Fibroblast of lung (primary cell): Measurements from ENCODE around the gene PLCD4. TPM values are rescaled to one million over a fixed set of nuclear protein-coding genes. Genes with fewer than 3 reads are reported as not detected.

Experiments
- DNase-seq, 2 donors: peaks; one replicate each; pipeline versions ENCODE4 v3.0.0 to v3.0.0-alpha.2; 2010; ENCODE audit warnings: low read depth in 2 of 2
- H2AFZ ChIP-seq: 2 replicates; pipeline ENCODE4 v1.5.1; 2012; ENCODE audit warnings: low read length, control low read depth, inconsistent platforms
- H3K27ac ChIP-seq: 2 replicates; pipeline ENCODE4 v1.5.1; 2011; ENCODE audit warnings: low read length, control low read depth; ENCODE audit not compliant: insufficient read depth
- H3K27me3 ChIP-seq: 2 replicates; pipeline ENCODE4 v1.5.1; 2011; ENCODE audit warnings: mild to moderate bottlenecking, low read length; ENCODE audit not compliant: control insufficient read depth, insufficient read depth
- H3K36me3 ChIP-seq: 2 replicates; pipeline ENCODE4 v1.5.1; 2011; ENCODE audit warnings: low read length; ENCODE audit not compliant: control insufficient read depth, insufficient read depth
- H3K4me1 ChIP-seq: 2 replicates; pipeline ENCODE4 v1.5.1; 2011; ENCODE audit warnings: low read length; ENCODE audit not compliant: control insufficient read depth, insufficient read depth; ENCODE audit errors: extremely low read depth
- H3K4me2 ChIP-seq: 2 replicates; pipeline ENCODE4 v1.5.1; 2011; ENCODE audit warnings: low read length, control low read depth; ENCODE audit not compliant: insufficient read depth; ENCODE audit errors: extremely low read depth
- H3K4me3 ChIP-seq, 4 experiments: fragments of 200-600 bp in 1 of 4; sonication (generic) in 1 of 4; replicated peaks in 1 of 4; 2 replicates each; pipeline ENCODE4 v1.5.1; 2011 to 2016; ENCODE audit warnings: low read length in 4 of 4, low read depth in 3 of 4, mild to moderate bottlenecking in 3 of 4, control low read depth in 2 of 4, inconsistent platforms in 1 of 4, mixed read lengths in 1 of 4; ENCODE audit not compliant: insufficient read depth in 1 of 4; ENCODE audit errors: control extremely low read depth in 1 of 4
- H3K79me2 ChIP-seq: 2 replicates; pipeline ENCODE4 v1.5.1; 2012; ENCODE audit warnings: mild to moderate bottlenecking, low read length, inconsistent platforms; ENCODE audit not compliant: control insufficient read depth, insufficient read depth
- H3K9ac ChIP-seq: 2 replicates; pipeline ENCODE4 v1.5.1; 2011; ENCODE audit warnings: mild to moderate bottlenecking, low read length, control low read depth; ENCODE audit not compliant: insufficient read depth
- H3K9me3 ChIP-seq: 2 replicates; pipeline ENCODE4 v1.5.1; 2012; ENCODE audit warnings: low read depth, low read length; ENCODE audit not compliant: control insufficient read depth, insufficient read depth
- H4K20me1 ChIP-seq: 2 replicates; pipeline ENCODE4 v1.5.1; 2011; ENCODE audit warnings: low read length; ENCODE audit not compliant: control insufficient read depth, insufficient read depth; ENCODE audit errors: extremely low read depth
- CTCF ChIP-seq, 2 donors: IDR thresholded peaks in 1 of 2; conservative IDR thresholded peaks in 1 of 2; 1 replicate in 1 of 2; 2 replicates in 1 of 2; pipeline ENCODE4 v1.5.1; 2011 to 2012; ENCODE audit warnings: low read length in 2 of 2, control low read depth in 1 of 2, inconsistent platforms in 1 of 2, low read depth in 1 of 2, mild to moderate bottlenecking in 1 of 2
- EZH2 ChIP-seq: IDR thresholded peaks from 2 replicates; pipeline ENCODE4 v1.5.1; 2012; ENCODE audit warnings: low read length, control low read depth, mild to moderate bottlenecking; ENCODE audit errors: missing control alignments
- polyA plus RNA-seq, 2 donors: library from polyadenylated mRNA; depleted of rRNA in 1 of 2; stranded (reverse) in 1 of 2; unstranded in 1 of 2; fragments of >200 nt; gene quantifications; 2 replicates each; pipeline ENCODE4 v1.2.1, GENCODE V29; 2011 to 2012; ENCODE audit warnings: missing spikeins in 1 of 2
- total RNA-seq: library from RNA; depleted of rRNA; stranded (reverse); fragments of >200 nt; gene quantifications from 2 replicates; pipeline ENCODE4 v1.2.1, GENCODE V29; 2014

PLCD4 gene
- total and polyA plus RNA-seq, 2 donors (not counting 1 experiment from before 2014, with no cell fraction given) = 5.8 to 10.7 TPM

DNA sequence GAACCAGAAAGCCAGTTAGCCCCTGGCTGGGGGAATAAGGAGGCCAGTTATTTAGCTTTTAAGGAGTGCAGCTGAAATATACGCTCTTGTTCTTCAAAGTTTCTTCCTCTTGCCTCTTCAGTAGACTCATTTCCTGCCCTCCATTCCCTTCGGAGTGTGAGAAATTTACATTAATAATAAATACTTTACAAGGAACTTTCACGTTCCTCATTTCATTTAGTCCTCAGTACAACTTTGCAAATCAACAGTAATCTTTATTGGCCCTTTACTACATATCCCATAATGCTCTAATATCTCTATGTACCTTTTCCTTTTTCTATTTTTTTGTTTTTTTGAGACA, 15.6 kb downstream of the PLCD4 start:
- H3K27me3 ChIP-seq = no peaks in the 10 kb centered on the region
- no peaks in the 10 kb centered on the region for H3K79me2 ChIP-seq
- H4K20me1 ChIP-seq = no peaks in the 10 kb centered on the region
- H3K4me2 ChIP-seq = no peak overlapping the region
- H3K4me3 ChIP-seq = no peak overlapping the region
- no peak overlapping the region for H2AFZ ChIP-seq
- H3K27ac ChIP-seq = no peak overlapping the region
- H3K36me3 ChIP-seq = no peaks in the 10 kb centered on the region
- TF ChIP-seq EZH2 (no peak), CTCF (conservative IDR thresholded peaks at IDR 0.05 in 1 of 2, IDR thresholded peaks at IDR 0.05 in 1 of 2; ENCODE audit: low read depth in 1 of 2, low read length in 2 of 2) (no peak)
- DNase-seq = no peak
- H3K9me3 ChIP-seq = no peaks in the 10 kb centered on the region
- no peak overlapping the region for H3K9ac ChIP-seq
- H3K4me1 ChIP-seq = no peaks in the 10 kb centered on the region

DNA sequence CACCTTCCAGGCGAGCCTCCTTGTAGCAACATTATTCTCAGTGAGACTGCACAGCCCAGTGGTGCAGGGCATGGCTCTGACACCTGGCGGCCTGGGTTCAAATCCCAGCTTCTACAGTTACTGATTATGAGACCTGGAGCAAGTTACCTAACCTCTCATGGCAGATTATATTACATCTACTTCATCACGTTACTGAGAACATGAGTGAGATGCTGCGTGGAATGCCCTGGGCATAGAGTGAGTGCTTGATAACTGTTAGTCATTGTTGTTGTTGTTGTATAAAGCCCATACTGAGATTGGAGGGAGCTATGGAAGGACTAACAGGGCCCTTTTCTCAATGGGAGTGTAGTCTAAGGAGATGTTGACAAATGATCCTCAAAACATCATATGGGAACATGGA, 18.7 kb downstream of the PLCD4 start:
- DNase-seq = no peak
- Histone ChIP-seq H2AFZ (no peak overlapping the region), H3K27ac (no peak overlapping the region), H4K20me1 (no peaks in the 10 kb centered on the region), H3K79me2 (no peaks in the 10 kb centered on the region), H3K4me1 (no peaks in the 10 kb centered on the region), H3K27me3 (no peaks in the 10 kb centered on the region), H3K4me2 (no peak overlapping the region), H3K4me3 (no peak overlapping the region), H3K36me3 (no peaks in the 10 kb centered on the region), H3K9me3 (no peaks in the 10 kb centered on the region), H3K9ac (no peak overlapping the region)
- no peak for TF ChIP-seq EZH2
- no peak for TF ChIP-seq CTCF (conservative IDR thresholded peaks at IDR 0.05 in 1 of 2, IDR thresholded peaks at IDR 0.05 in 1 of 2; ENCODE audit: low read depth in 1 of 2, low read length in 2 of 2)

- no peaks in the 10 kb centered on the region for H3K36me3 ChIP-seq
- no peak for DNase-seq
- no peak overlapping the region for H3K9ac ChIP-seq
- no peak for TF ChIP-seq EZH2
- TF ChIP-seq CTCF (conservative IDR thresholded peaks at IDR 0.05 in 1 of 2, IDR thresholded peaks at IDR 0.05 in 1 of 2; ENCODE audit: low read depth in 1 of 2, low read length in 2 of 2) = no peak
- no peaks in the 10 kb centered on the region for H3K9me3 ChIP-seq
- no peak overlapping the region for H2AFZ ChIP-seq
- no peaks in the 10 kb centered on the region for H3K79me2 ChIP-seq
- H3K27me3 ChIP-seq = no peaks in the 10 kb centered on the region
- H3K4me1 ChIP-seq = no peaks in the 10 kb centered on the region
- no peaks in the 10 kb centered on the region for H4K20me1 ChIP-seq
- H3K27ac ChIP-seq = no peak overlapping the region
- no peak overlapping the region for H3K4me2 ChIP-seq
- H3K4me3 ChIP-seq = no peak overlapping the region
Observed at GRCh38 chr2:218627939-218628338, 20.2 kb downstream of the PLCD4 start.
